22Rv1 (cell line): Measurements from ENCODE around the gene RBM45.

Experiments
- ZFX ChIP-seq: fragments of 450-650 bp; IDR thresholded peaks from 2 replicates; pipeline ENCODE4 v1.6.1; 2017; ENCODE audit warnings: antibody characterized with exemption, borderline replicate concordance
- TF ChIP-seq, protein P1 (sequence below): fragments of 450-650 bp; IDR thresholded peaks from 2 replicates; pipeline ENCODE4 v1.5.1; 2017; ENCODE audit warnings: mild to moderate bottlenecking

DNA sequence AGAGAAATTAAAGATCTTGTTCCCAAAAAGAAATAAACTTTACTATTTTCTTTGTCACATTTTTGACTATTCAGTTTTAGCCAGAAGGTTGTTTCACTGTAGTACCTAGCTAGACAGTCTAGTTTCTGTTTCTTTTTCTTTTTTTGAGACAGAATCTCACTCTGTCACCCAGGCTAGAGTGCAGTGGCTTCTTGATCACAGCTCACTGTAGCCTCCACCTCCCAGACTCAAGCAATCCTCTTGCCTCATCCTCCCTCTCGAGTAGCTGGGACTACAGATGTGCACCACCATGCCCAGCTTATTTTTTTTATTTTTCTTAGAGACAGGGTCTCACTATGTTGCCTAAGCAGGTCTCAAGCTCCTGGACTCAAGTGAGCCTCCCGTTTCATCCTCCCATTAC is 2.2 kb downstream of the RBM45 start:
- TF ChIP-seq, protein P1, sequence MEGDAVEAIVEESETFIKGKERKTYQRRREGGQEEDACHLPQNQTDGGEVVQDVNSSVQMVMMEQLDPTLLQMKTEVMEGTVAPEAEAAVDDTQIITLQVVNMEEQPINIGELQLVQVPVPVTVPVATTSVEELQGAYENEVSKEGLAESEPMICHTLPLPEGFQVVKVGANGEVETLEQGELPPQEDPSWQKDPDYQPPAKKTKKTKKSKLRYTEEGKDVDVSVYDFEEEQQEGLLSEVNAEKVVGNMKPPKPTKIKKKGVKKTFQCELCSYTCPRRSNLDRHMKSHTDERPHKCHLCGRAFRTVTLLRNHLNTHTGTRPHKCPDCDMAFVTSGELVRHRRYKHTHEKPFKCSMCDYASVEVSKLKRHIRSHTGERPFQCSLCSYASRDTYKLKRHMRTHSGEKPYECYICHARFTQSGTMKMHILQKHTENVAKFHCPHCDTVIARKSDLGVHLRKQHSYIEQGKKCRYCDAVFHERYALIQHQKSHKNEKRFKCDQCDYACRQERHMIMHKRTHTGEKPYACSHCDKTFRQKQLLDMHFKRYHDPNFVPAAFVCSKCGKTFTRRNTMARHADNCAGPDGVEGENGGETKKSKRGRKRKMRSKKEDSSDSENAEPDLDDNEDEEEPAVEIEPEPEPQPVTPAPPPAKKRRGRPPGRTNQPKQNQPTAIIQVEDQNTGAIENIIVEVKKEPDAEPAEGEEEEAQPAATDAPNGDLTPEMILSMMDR, result no peak
- TF ChIP-seq ZFX, result no peak
